KMS-11 (cell line): ENCODE results near the gene HIF3A.

Source experiments
- H2AFZ ChIP-seq: fragments of 200-600 bp; sonication (generic); 2 replicates; pipeline ENCODE4 v1.6.1; 2016; ENCODE audit warnings: antibody characterized with exemption, mixed run types, low read depth
- H3K27ac ChIP-seq: fragments of 200-600 bp; sonication (generic); 2 replicates; pipeline ENCODE4 v1.6.1; 2016; ENCODE audit warnings: mild to moderate bottlenecking, mixed run types
- H3K27me3 ChIP-seq: fragments of 200-600 bp; sonication (generic); 2 replicates; pipeline ENCODE4 v1.6.1; 2017; ENCODE audit warnings: mild to moderate bottlenecking, low read depth, mixed run types, moderate library complexity; ENCODE audit not compliant: insufficient read depth
- H3K36me3 ChIP-seq: fragments of 200-600 bp; sonication (generic); 2 replicates; pipeline ENCODE4 v1.6.1; 2017; ENCODE audit warnings: mild to moderate bottlenecking, mixed run types; ENCODE audit not compliant: insufficient read depth
- H3K4me1 ChIP-seq: fragments of 200-600 bp; sonication (generic); 2 replicates; pipeline ENCODE4 v1.6.1; 2016; ENCODE audit warnings: mild to moderate bottlenecking, low read depth, mixed run types; ENCODE audit not compliant: poor library complexity, severe bottlenecking
- H3K4me2 ChIP-seq: fragments of 200-600 bp; sonication (generic); 2 replicates; pipeline ENCODE4 v1.7.0; 2016; ENCODE audit warnings: mild to moderate bottlenecking, mixed run types
- H3K4me3 ChIP-seq: fragments of 200-600 bp; sonication (generic); IDR thresholded peaks from 2 replicates; pipeline ENCODE4 v1.6.1; 2017; ENCODE audit warnings: low read depth, low read length, mixed read lengths; ENCODE audit not compliant: insufficient read depth
- H3K79me2 ChIP-seq: fragments of 200-600 bp; sonication (generic); 2 replicates; pipeline ENCODE4 v1.6.1; 2016; ENCODE audit warnings: low read depth, mixed run types; ENCODE audit not compliant: insufficient read depth
- H3K9ac ChIP-seq: fragments of 200-600 bp; sonication (generic); 2 replicates; pipeline ENCODE4 v1.6.1; 2016; ENCODE audit warnings: mild to moderate bottlenecking, mixed run types
- H4K20me1 ChIP-seq: fragments of 200-600 bp; sonication (generic); 2 replicates; pipeline ENCODE4 v1.6.1; 2016; ENCODE audit warnings: mild to moderate bottlenecking, mixed run types; ENCODE audit not compliant: insufficient read depth
- TF ChIP-seq, protein P1 (sequence below): fragments of 200-600 bp; sonication (generic); conservative IDR thresholded peaks from 2 replicates; pipeline ENCODE4 v1.6.1; 2017; ENCODE audit warnings: low read depth, mild to moderate bottlenecking, antibody characterized with exemption, low read length, moderate library complexity, mixed read lengths

The HIF3A gene

DNA sequence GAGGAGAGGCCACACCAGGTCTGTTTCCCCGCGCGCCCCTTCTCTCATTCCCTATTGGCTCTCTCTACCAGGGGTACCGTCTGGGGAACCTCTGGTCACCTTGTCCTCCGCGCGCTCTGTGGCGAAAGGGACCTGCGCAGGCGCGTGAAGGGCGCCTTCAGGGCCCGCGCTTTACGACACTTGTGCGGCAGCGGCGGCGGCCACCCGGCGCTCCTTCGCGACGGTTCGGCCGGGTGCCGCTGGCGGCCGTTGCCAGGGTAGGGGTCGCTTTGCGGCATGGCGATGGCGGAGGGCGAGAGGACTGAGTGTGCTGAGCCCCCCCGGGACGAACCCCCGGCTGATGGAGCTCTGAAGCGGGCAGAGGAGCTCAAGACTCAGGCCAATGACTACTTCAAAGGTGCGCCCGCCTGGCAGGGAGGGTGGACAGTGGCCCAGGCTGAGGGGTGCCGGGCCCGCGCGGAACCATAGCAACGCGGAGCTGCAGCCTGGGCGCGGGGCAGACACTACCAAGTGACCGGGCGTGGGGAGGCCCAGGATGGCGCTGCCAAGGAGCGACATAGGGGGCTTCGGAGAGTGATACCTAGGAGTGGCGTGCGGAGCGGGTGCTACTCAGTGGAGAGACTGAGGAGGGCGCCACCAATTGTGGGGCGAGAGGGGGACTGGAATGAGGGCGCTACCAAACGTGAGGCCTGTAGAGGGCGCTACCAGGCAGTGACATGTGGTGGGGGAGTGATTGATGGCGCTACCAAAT is 50.2 kb downstream of the HIF3A start, which contains the start of gene PPP5C:
Gene PPP5C, plus strand, starts transcription at position 267 of the 751 bp plus-strand sequence. Its CDS starts 10 bp downstream, at position 277.
- peak within 1 kb of the TSS; percentile 89 for H3K9ac ChIP-seq
- H3K4me3 ChIP-seq: peak within 1 kb of the TSS; percentile 50
- H3K27ac ChIP-seq: peak within 1 kb of the TSS; percentile 65
- peaks cover 15% of the 10 kb centered on the region; the same call in 1 of the 2 replicates for H3K27me3 ChIP-seq
- TF ChIP-seq, protein P1, sequence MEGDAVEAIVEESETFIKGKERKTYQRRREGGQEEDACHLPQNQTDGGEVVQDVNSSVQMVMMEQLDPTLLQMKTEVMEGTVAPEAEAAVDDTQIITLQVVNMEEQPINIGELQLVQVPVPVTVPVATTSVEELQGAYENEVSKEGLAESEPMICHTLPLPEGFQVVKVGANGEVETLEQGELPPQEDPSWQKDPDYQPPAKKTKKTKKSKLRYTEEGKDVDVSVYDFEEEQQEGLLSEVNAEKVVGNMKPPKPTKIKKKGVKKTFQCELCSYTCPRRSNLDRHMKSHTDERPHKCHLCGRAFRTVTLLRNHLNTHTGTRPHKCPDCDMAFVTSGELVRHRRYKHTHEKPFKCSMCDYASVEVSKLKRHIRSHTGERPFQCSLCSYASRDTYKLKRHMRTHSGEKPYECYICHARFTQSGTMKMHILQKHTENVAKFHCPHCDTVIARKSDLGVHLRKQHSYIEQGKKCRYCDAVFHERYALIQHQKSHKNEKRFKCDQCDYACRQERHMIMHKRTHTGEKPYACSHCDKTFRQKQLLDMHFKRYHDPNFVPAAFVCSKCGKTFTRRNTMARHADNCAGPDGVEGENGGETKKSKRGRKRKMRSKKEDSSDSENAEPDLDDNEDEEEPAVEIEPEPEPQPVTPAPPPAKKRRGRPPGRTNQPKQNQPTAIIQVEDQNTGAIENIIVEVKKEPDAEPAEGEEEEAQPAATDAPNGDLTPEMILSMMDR: peak; percentile 99
- H4K20me1 ChIP-seq: no peaks in the 10 kb centered on the region; the same call in 1 of the 2 replicates
- peaks cover 30% of the 10 kb centered on the region for H3K4me1 ChIP-seq
- H3K79me2 ChIP-seq: peaks cover 45% of the 10 kb centered on the region
- H3K36me3 ChIP-seq: no peaks in the 10 kb centered on the region
- H2AFZ ChIP-seq: peak within 1 kb of the TSS; percentile 89
- peak within 1 kb of the TSS; percentile 85 for H3K4me2 ChIP-seq

DNA sequence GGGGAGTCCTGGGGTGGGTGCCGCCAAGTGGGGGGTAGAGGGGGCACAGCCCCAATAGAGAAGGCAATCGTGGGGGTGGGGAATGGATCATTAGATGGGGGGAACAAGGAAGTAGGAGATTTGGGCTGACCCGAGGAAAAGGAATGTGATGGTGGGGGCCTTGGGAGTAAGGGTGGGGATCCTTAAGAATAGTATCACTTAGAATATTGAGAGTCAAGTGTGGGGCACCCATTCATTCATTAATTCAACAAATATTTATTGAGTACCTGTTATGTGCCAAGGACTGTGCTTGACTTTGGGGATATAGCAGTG is 50.7 kb downstream of the HIF3A start:
- Histone ChIP-seq H4K20me1 (no peaks in the 10 kb centered on the region; the same call in 1 of the 2 replicates), H2AFZ (peak overlapping the region; percentile 89), H3K36me3 (no peaks in the 10 kb centered on the region), H3K4me1 (peaks cover 30% of the 10 kb centered on the region), H3K79me2 (peaks cover 49% of the 10 kb centered on the region), H3K27ac (no peak overlapping the region), H3K9ac (peak overlapping the region; percentile 89), H3K4me3 (peak overlapping the region; percentile 50), H3K27me3 (peaks cover 10% of the 10 kb centered on the region; the same call in 1 of the 2 replicates), H3K4me2 (peak overlapping the region; percentile 85)
- TF ChIP-seq, protein P1: peak; percentile 34

DNA sequence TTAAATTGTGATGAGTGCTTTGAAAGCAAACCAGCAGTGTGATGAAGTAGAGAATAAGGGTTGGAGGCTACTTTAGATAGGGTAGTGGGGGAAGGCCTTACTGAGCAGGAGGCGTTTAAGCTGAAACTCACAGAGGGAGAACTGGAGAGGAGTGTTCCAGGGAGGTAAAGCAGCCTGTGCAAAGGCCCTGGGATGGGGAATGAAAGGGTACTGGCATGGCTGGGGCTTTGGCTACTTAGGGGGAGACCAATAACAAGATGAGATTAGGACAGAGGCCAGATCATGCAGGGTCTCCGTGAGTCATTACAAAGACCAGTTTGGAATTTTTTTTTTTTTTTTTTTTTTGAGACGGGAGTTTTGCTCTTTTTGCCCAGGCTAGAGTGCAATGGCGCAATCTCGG is 51.1 kb downstream of the HIF3A start:
- no peaks in the 10 kb centered on the region; the same call in 1 of the 2 replicates for H4K20me1 ChIP-seq
- H3K36me3 ChIP-seq: no peaks in the 10 kb centered on the region
- no peak overlapping the region; the same call in 1 of the 2 replicates for H3K9ac ChIP-seq
- no peak overlapping the region for H3K4me3 ChIP-seq
- TF ChIP-seq, protein P1: no peak
- peaks cover 6% of the 10 kb centered on the region; the same call in 1 of the 2 replicates for H3K27me3 ChIP-seq
- peak overlapping the region; percentile 85 for H3K4me2 ChIP-seq
- H3K79me2 ChIP-seq: peaks cover 49% of the 10 kb centered on the region
- H2AFZ ChIP-seq: no peak overlapping the region
- peaks cover 30% of the 10 kb centered on the region for H3K4me1 ChIP-seq
- H3K27ac ChIP-seq: no peak overlapping the region

DNA sequence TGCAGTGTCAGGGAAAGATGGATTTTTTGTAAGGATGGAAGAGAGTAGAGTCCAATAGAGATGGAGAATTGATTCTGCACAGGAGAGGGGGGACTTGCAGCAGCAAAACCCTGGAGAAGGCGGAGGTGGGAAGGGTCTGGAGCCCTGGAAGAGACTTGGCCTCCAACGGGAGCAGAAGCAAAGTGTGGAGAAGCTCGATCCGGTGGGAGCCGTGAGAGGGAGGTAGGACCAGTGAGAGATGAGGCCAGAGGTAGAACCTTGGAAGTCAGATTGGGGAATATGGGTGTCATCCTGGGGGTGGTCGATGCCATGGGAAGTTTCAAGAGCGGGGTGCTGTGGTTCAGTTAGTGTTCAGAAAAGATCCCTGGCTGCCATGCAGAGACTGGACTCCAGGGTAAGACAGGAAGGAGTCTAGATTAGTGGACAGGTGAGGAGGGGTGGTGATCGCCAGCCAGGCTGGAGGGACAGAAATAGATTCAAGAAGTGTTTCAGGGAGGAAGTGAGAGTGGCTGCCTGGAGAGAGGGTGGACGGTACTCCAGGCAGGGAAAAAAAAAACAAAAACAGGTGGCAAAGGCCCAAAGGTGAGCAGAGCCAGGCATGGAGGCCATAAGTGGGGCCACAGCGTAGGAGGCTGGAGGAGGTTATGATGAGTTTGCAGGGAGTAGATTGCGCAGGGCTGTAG is 52.6 kb downstream of the HIF3A start:
- Histone ChIP-seq H3K79me2 (peaks cover 49% of the 10 kb centered on the region), H3K36me3 (peaks cover 3% of the 10 kb centered on the region; the same call in 1 of the 2 replicates), H3K27me3 (no peaks in the 10 kb centered on the region; the same call in 1 of the 2 replicates), H3K4me2 (peak overlapping the region; percentile 85), H2AFZ (no peak overlapping the region), H3K4me3 (no peak overlapping the region), H3K9ac (no peak overlapping the region), H3K27ac (no peak overlapping the region), H4K20me1 (no peaks in the 10 kb centered on the region; the same call in 1 of the 2 replicates), H3K4me1 (peaks cover 30% of the 10 kb centered on the region)
- TF ChIP-seq, protein P1: no peak
